Activated T-cell treated with anti-CD3 and anti-CD28 coated beads, Interleukin-2, amount 50 U/mL, for 72 hours (primary cell): ENCODE measurements around the gene PPP1R26. TPM values are rescaled to one million over a fixed set of nuclear protein-coding genes. Genes with fewer than 3 reads are reported as not detected.

Experiments
- ATAC-seq, 2 donors: fragments of 150-1000 bp; cut with Tn5 transposase; replicated peaks in 1 of 2; 2 replicates each; pipeline ENCODE4 v1.10.0; 2021; ENCODE audit warnings: moderate library complexity in 2 of 2, mild to moderate bottlenecking in 1 of 2
- DNase-seq, 2 donors: peaks; one replicate each; pipeline ENCODE4 v3.0.0; 2021 to 2022; ENCODE audit warnings: mixed read lengths in 1 of 2
- H3K27ac Mint-ChIP-seq: one replicate; pipeline ENCODE4 v1.8.0; 2022; ENCODE audit warnings: mild to moderate bottlenecking, moderate library complexity, mixed read lengths
- H3K27me3 Mint-ChIP-seq: one replicate; pipeline ENCODE4 v1.8.0; 2022; ENCODE audit warnings: low read depth, mixed read lengths
- H3K36me3 Mint-ChIP-seq, 2 donors: one replicate each; pipeline ENCODE4 v1.8.0; 2022; ENCODE audit warnings: mixed read lengths in 2 of 2, mild to moderate bottlenecking in 1 of 2; ENCODE audit not compliant: insufficient read depth in 2 of 2
- H3K4me1 Mint-ChIP-seq: one replicate; pipeline ENCODE4 v1.8.0; 2022; ENCODE audit warnings: low read depth, mixed read lengths
- H3K4me3 Mint-ChIP-seq, 2 donors: one replicate each; pipeline ENCODE4 v1.8.0; 2022; ENCODE audit warnings: mild to moderate bottlenecking in 2 of 2, mixed read lengths in 2 of 2, moderate library complexity in 2 of 2
- H3K9me3 Mint-ChIP-seq, 2 donors: one replicate each; pipeline ENCODE4 v1.8.0; 2022; ENCODE audit warnings: mixed read lengths in 2 of 2
- total RNA-seq, 2 donors: library from RNA; stranded (reverse); gene quantifications; one replicate each; pipeline ENCODE4 v1.2.3, GENCODE V29; 2022

Gene PPP1R26
- total RNA-seq, 2 donors from 2014 or later: 0.96 to 2.8 TPM

GRCh38 chr9:135517407-135517822 lies 37.8 kb downstream of the PPP1R26 start:
- no peaks in the 10 kb centered on the region for H3K36me3 Mint-ChIP-seq
- peaks cover 35% of the 10 kb centered on the region for H3K27me3 Mint-ChIP-seq
- H3K27ac Mint-ChIP-seq: no peak overlapping the region
- peaks cover 5% of the 10 kb centered on the region for H3K4me1 Mint-ChIP-seq
- DNase-seq (no peak), ATAC-seq (no peak)
- no peak overlapping the region for H3K4me3 Mint-ChIP-seq
- no peaks in the 10 kb centered on the region for H3K9me3 Mint-ChIP-seq

GRCh38 chr9:135519179-135519971 lies 39.8 kb downstream of the PPP1R26 start:
- Mint-ChIP-seq H3K9me3 (no peaks in the 10 kb centered on the region), H3K36me3 (no peaks in the 10 kb centered on the region), H3K27ac (no peak overlapping the region), H3K4me3 (no peak overlapping the region), H3K4me1 (peaks cover 3% of the 10 kb centered on the region), H3K27me3 (peaks cover 32% of the 10 kb centered on the region)
- DNase-seq (no peak), ATAC-seq (no peak)

GRCh38 chr9:135520916-135521607 lies 41.5 kb downstream of the PPP1R26 start, which contains the start of gene LCN1:
Gene LCN1, plus strand, starts transcription at chr9:135521440. Its CDS starts 58 bp downstream, at chr9:135521498.
- ATAC-seq: no peak
- H3K4me1 Mint-ChIP-seq: peaks cover 3% of the 10 kb centered on the region

GRCh38 chr9:135521608-135522095 lies 42.1 kb downstream of the PPP1R26 start:
- DNase-seq: no peak
- no peaks in the 10 kb centered on the region for H3K9me3 Mint-ChIP-seq
- no peak for ATAC-seq
- no peak overlapping the region for H3K27ac Mint-ChIP-seq
- no peak overlapping the region for H3K4me3 Mint-ChIP-seq
- no peaks in the 10 kb centered on the region for H3K36me3 Mint-ChIP-seq
- peaks cover 3% of the 10 kb centered on the region for H3K4me1 Mint-ChIP-seq
- peaks cover 32% of the 10 kb centered on the region for H3K27me3 Mint-ChIP-seq

More at GRCh38 chr9:135520916-135521607, 41.5 kb downstream of the PPP1R26 start, which contains the start of gene LCN1:
- no peak for DNase-seq
- H3K27me3 Mint-ChIP-seq: peaks cover 32% of the 10 kb centered on the region
- H3K4me3 Mint-ChIP-seq: no peak within 1 kb of the TSS
- no peak within 1 kb of the TSS for H3K27ac Mint-ChIP-seq
- no peaks in the 10 kb centered on the region for H3K36me3 Mint-ChIP-seq
- H3K9me3 Mint-ChIP-seq: no peaks in the 10 kb centered on the region

GRCh38 chr9:135522137-135522877 lies 42.7 kb downstream of the PPP1R26 start:
- ATAC-seq: no peak
- no peak for DNase-seq
- Mint-ChIP-seq H3K4me3 (no peak overlapping the region), H3K27ac (no peak overlapping the region), H3K36me3 (no peaks in the 10 kb centered on the region), H3K27me3 (peaks cover 31% of the 10 kb centered on the region), H3K9me3 (no peaks in the 10 kb centered on the region), H3K4me1 (peaks cover 3% of the 10 kb centered on the region)

GRCh38 chr9:135522931-135523330 lies 43.3 kb downstream of the PPP1R26 start:
- Mint-ChIP-seq H3K27ac (no peak overlapping the region), H3K4me3 (no peak overlapping the region), H3K27me3 (peaks cover 25% of the 10 kb centered on the region), H3K9me3 (no peaks in the 10 kb centered on the region), H3K4me1 (peaks cover 3% of the 10 kb centered on the region), H3K36me3 (no peaks in the 10 kb centered on the region)
- ATAC-seq: no peak
- DNase-seq: no peak

- DNase-seq (no peak), ATAC-seq (no peak)
- H3K36me3 Mint-ChIP-seq: no peaks in the 10 kb centered on the region
- no peak overlapping the region for H3K27ac Mint-ChIP-seq
- H3K27me3 Mint-ChIP-seq: peaks cover 18% of the 10 kb centered on the region
- no peak overlapping the region for H3K4me3 Mint-ChIP-seq
- no peaks in the 10 kb centered on the region for H3K4me1 Mint-ChIP-seq
- no peaks in the 10 kb centered on the region for H3K9me3 Mint-ChIP-seq
Observed at GRCh38 chr9:135523521-135524129, 44.0 kb downstream of the PPP1R26 start.

GRCh38 chr9:135524130-135524861 lies 44.7 kb downstream of the PPP1R26 start:
- Mint-ChIP-seq H3K27ac (no peak overlapping the region), H3K4me3 (no peak overlapping the region), H3K36me3 (no peaks in the 10 kb centered on the region), H3K9me3 (no peaks in the 10 kb centered on the region), H3K27me3 (peaks cover 15% of the 10 kb centered on the region), H3K4me1 (no peaks in the 10 kb centered on the region)
- ATAC-seq: no peak
- DNase-seq: no peak

GRCh38 chr9:135525241-135526088 lies 45.9 kb downstream of the PPP1R26 start:
- H3K4me3 Mint-ChIP-seq: no peak overlapping the region
- no peak for DNase-seq
- peaks cover 3% of the 10 kb centered on the region for H3K27me3 Mint-ChIP-seq
- no peaks in the 10 kb centered on the region for H3K9me3 Mint-ChIP-seq
- H3K4me1 Mint-ChIP-seq: no peaks in the 10 kb centered on the region
- H3K36me3 Mint-ChIP-seq: no peaks in the 10 kb centered on the region
- no peak for ATAC-seq
- no peak overlapping the region for H3K27ac Mint-ChIP-seq

- Mint-ChIP-seq H3K27me3 (no peaks in the 10 kb centered on the region), H3K4me3 (no peak overlapping the region), H3K4me1 (no peaks in the 10 kb centered on the region), H3K36me3 (no peaks in the 10 kb centered on the region), H3K27ac (no peak overlapping the region), H3K9me3 (no peaks in the 10 kb centered on the region)
- no peak for DNase-seq
- ATAC-seq: no peak
Observed at GRCh38 chr9:135526089-135526729, 46.6 kb downstream of the PPP1R26 start.
